ENCODE measurements around the gene TMEM181.

DNA sequence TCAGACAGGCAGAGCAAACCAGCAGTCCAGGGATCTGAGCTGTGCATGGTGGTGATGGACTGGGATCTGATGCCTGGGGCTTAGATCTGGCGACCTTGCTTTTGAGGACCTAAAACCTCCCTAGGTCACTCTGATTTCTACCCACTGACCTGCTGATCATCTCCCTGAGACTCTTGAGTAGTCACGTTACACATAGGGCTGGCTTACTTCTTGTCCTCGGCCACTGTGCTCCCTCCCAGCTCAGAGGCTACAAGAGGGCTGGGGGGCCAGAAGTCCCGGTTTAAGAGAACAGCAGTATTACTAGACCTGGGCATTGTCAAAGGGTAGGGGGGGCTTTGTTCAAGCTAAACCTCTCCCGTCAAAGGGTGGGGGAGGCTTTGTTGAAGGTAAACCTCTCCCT is 79.2 kb downstream of the TMEM181 start:
- no peak for TF ChIP-seq CTCF (IDR thresholded peaks at IDR 0.05)
- no peak for TF ChIP-seq EZH2 (IDR thresholded peaks at IDR 0.05; ENCODE audit: borderline replicate concordance, insufficient read depth, low read depth, low read length, poor library complexity, severe bottlenecking)
